MM.1S (cell line): ENCODE results near the gene RABGAP1L.

Source experiments
- DNase-seq: peaks from one replicate; pipeline ENCODE4 v3.0.0-alpha.2; 2015
- H2AFZ ChIP-seq: fragments of 300-600 bp; sonication (generic); 2 replicates; pipeline ENCODE4 v1.6.0; 2016; ENCODE audit warnings: antibody characterized with exemption, low read length
- H3F3A ChIP-seq: fragments of 300-600 bp; sonication (generic); 2 replicates; pipeline ENCODE4 v1.6.1; 2016; ENCODE audit warnings: mild to moderate bottlenecking, antibody characterized with exemption, low read length, moderate library complexity, mixed read lengths; ENCODE audit not compliant: insufficient read depth
- H3K27ac ChIP-seq: fragments of 300-600 bp; sonication (generic); 2 replicates; pipeline ENCODE4 v1.5.1; 2016; ENCODE audit warnings: mild to moderate bottlenecking, low read length
- H3K27me3 ChIP-seq: fragments of 300-600 bp; sonication (generic); replicated peaks from 2 replicates; pipeline ENCODE4 v1.6.0; 2016; ENCODE audit warnings: low read length; ENCODE audit not compliant: insufficient read depth
- H3K36me3 ChIP-seq: fragments of 300-600 bp; sonication (generic); replicated peaks from 2 replicates; pipeline ENCODE4 v1.6.1; 2016; ENCODE audit warnings: mild to moderate bottlenecking, low read length, mixed read lengths; ENCODE audit not compliant: insufficient read depth
- H3K4me1 ChIP-seq: fragments of 300-600 bp; sonication (generic); 2 replicates; pipeline ENCODE4 v1.6.1; 2016; ENCODE audit warnings: low read length, mixed read lengths
- H3K4me2 ChIP-seq: fragments of 300-600 bp; sonication (generic); 2 replicates; pipeline ENCODE4 v1.6.0; 2016; ENCODE audit warnings: low read depth, low read length
- H3K4me3 ChIP-seq: fragments of 300-600 bp; sonication (generic); 2 replicates; pipeline ENCODE4 v1.5.1; 2016; ENCODE audit warnings: low read length, mixed read lengths
- H3K79me2 ChIP-seq: fragments of 300-600 bp; sonication (generic); 2 replicates; pipeline ENCODE4 v1.6.1; 2016; ENCODE audit warnings: mixed run types, low read length, mixed read lengths
- H3K9ac ChIP-seq: fragments of 300-600 bp; sonication (generic); 2 replicates; pipeline ENCODE4 v1.6.1; 2016; ENCODE audit warnings: low read length, mixed read lengths
- H3K9me2 ChIP-seq: fragments of 300-600 bp; sonication (generic); replicated peaks from 2 replicates; pipeline ENCODE4 v1.6.1; 2016; ENCODE audit warnings: mild to moderate bottlenecking, low read length, mixed read lengths; ENCODE audit not compliant: insufficient read depth
- H3K9me3 ChIP-seq: fragments of 300-600 bp; sonication (generic); replicated peaks from 2 replicates; pipeline ENCODE4 v1.6.1; 2016; ENCODE audit warnings: mild to moderate bottlenecking, low read length, mixed read lengths; ENCODE audit not compliant: insufficient read depth
- H4K20me1 ChIP-seq: fragments of 300-600 bp; sonication (generic); 2 replicates; pipeline ENCODE4 v1.6.1; 2016; ENCODE audit warnings: mild to moderate bottlenecking, low read length, moderate library complexity, mixed read lengths; ENCODE audit not compliant: insufficient read depth
- EZH2 ChIP-seq: fragments of 300-600 bp; sonication (generic); optimal IDR thresholded peaks from 2 replicates; pipeline ENCODE3; 2017; ENCODE audit warnings: low read depth, mild to moderate bottlenecking, antibody characterized with exemption, low read length, mixed read lengths
- EZH2phosphoT487 ChIP-seq: fragments of 300-600 bp; sonication (generic); IDR thresholded peaks from 2 replicates; pipeline ENCODE4 v1.6.1; 2018; ENCODE audit warnings: antibody characterized with exemption, low read length
- TF ChIP-seq, protein P1 (sequence below): fragments of 300-600 bp; sonication (generic); IDR thresholded peaks from 2 replicates; pipeline ENCODE4 v1.5.1; 2016; ENCODE audit warnings: antibody characterized with exemption, low read length, mixed read lengths

The RABGAP1L gene

GRCh38 chr1:174884566-174884965 lies 725.2 kb downstream of the RABGAP1L start:
- Histone ChIP-seq H3K4me3 (no peak overlapping the region), H3K9me3 (no peaks in the 10 kb centered on the region), H3K9ac (no peak overlapping the region), H3K9me2 (no peaks in the 10 kb centered on the region), H3K27ac (no peak overlapping the region), H2AFZ (no peak overlapping the region), H3K4me1 (no peaks in the 10 kb centered on the region), H3F3A (no peaks in the 10 kb centered on the region), H3K4me2 (no peak overlapping the region), H3K79me2 (no peaks in the 10 kb centered on the region), H4K20me1 (no peaks in the 10 kb centered on the region), H3K36me3 (no peaks in the 10 kb centered on the region), H3K27me3 (no peaks in the 10 kb centered on the region)
- TF ChIP-seq EZH2phosphoT487: no peak
- TF ChIP-seq, protein P1, sequence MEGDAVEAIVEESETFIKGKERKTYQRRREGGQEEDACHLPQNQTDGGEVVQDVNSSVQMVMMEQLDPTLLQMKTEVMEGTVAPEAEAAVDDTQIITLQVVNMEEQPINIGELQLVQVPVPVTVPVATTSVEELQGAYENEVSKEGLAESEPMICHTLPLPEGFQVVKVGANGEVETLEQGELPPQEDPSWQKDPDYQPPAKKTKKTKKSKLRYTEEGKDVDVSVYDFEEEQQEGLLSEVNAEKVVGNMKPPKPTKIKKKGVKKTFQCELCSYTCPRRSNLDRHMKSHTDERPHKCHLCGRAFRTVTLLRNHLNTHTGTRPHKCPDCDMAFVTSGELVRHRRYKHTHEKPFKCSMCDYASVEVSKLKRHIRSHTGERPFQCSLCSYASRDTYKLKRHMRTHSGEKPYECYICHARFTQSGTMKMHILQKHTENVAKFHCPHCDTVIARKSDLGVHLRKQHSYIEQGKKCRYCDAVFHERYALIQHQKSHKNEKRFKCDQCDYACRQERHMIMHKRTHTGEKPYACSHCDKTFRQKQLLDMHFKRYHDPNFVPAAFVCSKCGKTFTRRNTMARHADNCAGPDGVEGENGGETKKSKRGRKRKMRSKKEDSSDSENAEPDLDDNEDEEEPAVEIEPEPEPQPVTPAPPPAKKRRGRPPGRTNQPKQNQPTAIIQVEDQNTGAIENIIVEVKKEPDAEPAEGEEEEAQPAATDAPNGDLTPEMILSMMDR: no peak
- no peak for TF ChIP-seq EZH2
- DNase-seq: no peak

GRCh38 chr1:174890024-174890423 lies 730.7 kb downstream of the RABGAP1L start:
- no peaks in the 10 kb centered on the region for H3K9me3 ChIP-seq
- H3K79me2 ChIP-seq: no peaks in the 10 kb centered on the region
- H3K36me3 ChIP-seq: no peaks in the 10 kb centered on the region
- H4K20me1 ChIP-seq: no peaks in the 10 kb centered on the region
- H2AFZ ChIP-seq: no peak overlapping the region
- no peaks in the 10 kb centered on the region for H3K4me1 ChIP-seq
- H3K27me3 ChIP-seq: no peaks in the 10 kb centered on the region
- H3K4me2 ChIP-seq: no peak overlapping the region
- H3K9me2 ChIP-seq: no peaks in the 10 kb centered on the region
- TF ChIP-seq EZH2phosphoT487: no peak
- no peak for TF ChIP-seq EZH2
- TF ChIP-seq, protein P1: no peak
- no peak overlapping the region for H3K27ac ChIP-seq
- no peak overlapping the region for H3K4me3 ChIP-seq
- DNase-seq: no peak
- H3F3A ChIP-seq: no peaks in the 10 kb centered on the region
- no peak overlapping the region for H3K9ac ChIP-seq

DNA sequence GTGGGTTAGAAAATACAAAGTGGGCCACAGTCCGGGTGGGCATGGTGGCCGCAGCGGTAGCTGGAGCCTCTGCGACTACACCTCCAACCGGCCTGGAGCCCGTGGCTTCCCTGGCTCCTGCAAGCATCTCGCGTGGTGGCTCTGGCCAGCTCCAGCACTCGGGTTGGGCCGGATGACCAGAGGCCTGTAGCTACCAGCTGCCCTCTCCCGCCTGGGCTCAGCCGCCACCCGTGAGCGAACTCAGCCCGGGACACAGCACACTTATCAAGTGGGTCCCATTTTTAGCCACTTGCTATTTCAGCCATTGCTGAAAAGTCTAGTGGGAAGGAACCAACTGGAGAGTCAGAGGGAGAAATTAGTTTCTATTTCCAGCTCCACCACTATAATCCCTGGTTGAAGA lies 732.7 kb downstream of the RABGAP1L start:
- Histone ChIP-seq H3F3A (no peaks in the 10 kb centered on the region), H3K4me3 (no peak overlapping the region), H3K27me3 (no peaks in the 10 kb centered on the region), H3K9ac (no peak overlapping the region), H3K27ac (no peak overlapping the region), H3K9me3 (no peaks in the 10 kb centered on the region), H3K4me1 (no peaks in the 10 kb centered on the region), H3K36me3 (no peaks in the 10 kb centered on the region), H3K9me2 (no peaks in the 10 kb centered on the region), H3K4me2 (no peak overlapping the region), H3K79me2 (no peaks in the 10 kb centered on the region), H2AFZ (no peak overlapping the region), H4K20me1 (no peaks in the 10 kb centered on the region)
- TF ChIP-seq EZH2 (no peak), EZH2phosphoT487 (no peak)
- TF ChIP-seq, protein P1: no peak
- no peak for DNase-seq
